Right atrium auricular region (tissue), 2 donors: ENCODE measurements around the gene LEPR. TPM values are rescaled to one million over a fixed set of nuclear protein-coding genes. Genes with fewer than 3 reads are reported as not detected.

Source experiments
- DNase-seq: peaks from one replicate; pipeline ENCODE4 v3.0.0-alpha.2; 2019; ENCODE audit warnings: low spot score
- H3K27ac ChIP-seq, 2 donors: fragments of 200-600 bp; sonication (generic); 1 replicate in 1 of 2; 2 replicates in 1 of 2; pipeline ENCODE4 v1.5.1; 2016 to 2019
- H3K27me3 ChIP-seq, 2 donors: fragments of 200-600 bp; sonication (generic); one replicate each; pipeline versions ENCODE4 v1.5.1 to v1.6.0; 2017 to 2019
- H3K36me3 ChIP-seq: fragments of 200-600 bp; sonication (generic); one replicate; pipeline ENCODE4 v1.5.1; 2016
- H3K4me1 ChIP-seq, 2 donors: fragments of 200-600 bp; sonication (generic); one replicate each; pipeline versions ENCODE4 v1.5.1 to v1.6.0; 2017 to 2019
- H3K4me3 ChIP-seq, 2 donors: fragments of 200-600 bp; sonication (generic); 1 replicate in 1 of 2; 2 replicates in 1 of 2; pipeline ENCODE4 v1.5.1; 2017 to 2019; ENCODE audit warnings: mild to moderate bottlenecking in 1 of 2, moderate library complexity in 1 of 2
- H3K9me3 ChIP-seq, 2 donors: fragments of 200-600 bp; sonication (generic); one replicate each; pipeline ENCODE4 v1.5.1; 2019
- CTCF ChIP-seq, 2 donors: fragments of 200-600 bp; sonication (generic); IDR thresholded peaks; one replicate each; pipeline ENCODE4 v1.5.1; 2019; ENCODE audit warnings: antibody characterized with exemption in 2 of 2
- total RNA-seq, 2 donors: library from RNA; depleted of rRNA; stranded (reverse); fragments of >200 nt; gene quantifications; one replicate each; pipeline ENCODE4 v1.1.0, GENCODE V29; 2016

The LEPR gene
- total RNA-seq, 2 donors from 2014 or later: 10.8 to 25.2 TPM

- H3K9me3 ChIP-seq: no peaks in the 10 kb centered on the region
- no peaks in the 10 kb centered on the region for H3K27me3 ChIP-seq
- no peak overlapping the region for H3K4me3 ChIP-seq
- no peak for TF ChIP-seq CTCF (IDR thresholded peaks at IDR 0.05)
- no peak overlapping the region for H3K27ac ChIP-seq
- peaks cover 0 to 33% of the 10 kb centered on the region in 2 donors for H3K4me1 ChIP-seq
- no peak for DNase-seq
- H3K36me3 ChIP-seq: peaks cover 32% of the 10 kb centered on the region
These were observed 3.6 kb downstream of the LEPR start for GRCh38 chr1:65423884-65424572.

- TF ChIP-seq CTCF (IDR thresholded peaks at IDR 0.05): no peak
- H3K27ac ChIP-seq: no peak overlapping the region
- H3K27me3 ChIP-seq: no peaks in the 10 kb centered on the region
- DNase-seq: no peak
- H3K4me3 ChIP-seq: no peak overlapping the region
- no peaks in the 10 kb centered on the region for H3K9me3 ChIP-seq
- H3K4me1 ChIP-seq: peaks cover 0 to 27% of the 10 kb centered on the region in 2 donors
- peaks cover 32% of the 10 kb centered on the region for H3K36me3 ChIP-seq
These were observed 4.1 kb downstream of the LEPR start for GRCh38 chr1:65424573-65424889.

DNA sequence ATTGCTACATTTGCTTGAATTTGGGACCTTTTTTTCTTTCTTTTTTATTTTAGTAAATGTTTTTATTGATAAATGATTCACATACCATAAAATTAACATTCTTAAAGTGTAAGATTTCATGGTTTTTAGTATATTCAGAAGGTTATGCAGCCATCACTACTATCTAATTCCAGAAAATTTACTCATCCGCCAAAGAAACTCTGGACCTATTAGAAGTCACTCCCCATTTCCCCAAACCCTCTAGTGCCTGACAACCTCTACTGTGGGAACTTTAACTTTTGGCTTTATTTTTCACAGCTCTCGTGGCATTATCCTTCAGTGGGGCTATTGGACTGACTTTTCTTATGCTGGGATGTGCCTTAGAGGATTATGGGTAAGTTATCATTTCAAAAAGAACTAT lies 4.5 kb downstream of the LEPR start:
- peaks cover 32% of the 10 kb centered on the region for H3K36me3 ChIP-seq
- no peaks in the 10 kb centered on the region for H3K27me3 ChIP-seq
- TF ChIP-seq CTCF (IDR thresholded peaks at IDR 0.05): no peak
- no peak for DNase-seq
- no peak overlapping the region for H3K27ac ChIP-seq
- no peak overlapping the region for H3K4me3 ChIP-seq
- H3K9me3 ChIP-seq: no peaks in the 10 kb centered on the region
- H3K4me1 ChIP-seq: peaks cover 0 to 26% of the 10 kb centered on the region in 2 donors

DNA sequence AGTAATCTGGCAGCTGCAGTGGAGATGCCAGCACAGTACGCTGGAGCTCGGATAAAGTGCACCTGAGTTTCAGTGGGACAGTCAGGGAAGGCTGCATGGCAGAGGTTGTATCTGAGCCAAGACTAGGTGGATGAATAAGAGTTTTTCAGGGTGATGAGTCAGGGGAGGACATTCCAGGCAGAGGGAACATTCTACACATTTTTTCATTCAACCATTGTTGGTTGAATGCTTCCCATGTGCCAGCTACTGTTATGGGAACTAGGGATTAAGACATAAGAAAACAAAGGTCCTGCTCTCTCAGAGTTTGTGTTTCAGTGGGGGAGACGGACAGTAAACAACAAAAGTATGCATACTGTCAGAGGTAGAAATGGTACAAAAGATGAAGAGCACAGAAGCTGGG lies 5.2 kb downstream of the LEPR start:
- Histone ChIP-seq H3K36me3 (peaks cover 32% of the 10 kb centered on the region), H3K4me1 (peaks cover 0 to 26% of the 10 kb centered on the region in 2 donors), H3K9me3 (no peaks in the 10 kb centered on the region), H3K27ac (no peak overlapping the region), H3K4me3 (no peak overlapping the region), H3K27me3 (no peaks in the 10 kb centered on the region)
- DNase-seq: no peak
- no peak for TF ChIP-seq CTCF (IDR thresholded peaks at IDR 0.05)

GRCh38 chr1:65429078-65429477 lies 8.6 kb downstream of the LEPR start:
- peaks cover 41% of the 10 kb centered on the region for H3K36me3 ChIP-seq
- H3K27me3 ChIP-seq: no peaks in the 10 kb centered on the region
- DNase-seq: no peak
- H3K9me3 ChIP-seq: no peaks in the 10 kb centered on the region
- peaks cover 0 to 12% of the 10 kb centered on the region in 2 donors for H3K4me1 ChIP-seq
- H3K4me3 ChIP-seq: no peak overlapping the region
- no peak for TF ChIP-seq CTCF (IDR thresholded peaks at IDR 0.05)
- peak overlapping the region in 1 of 2 donors; percentile 23 for H3K27ac ChIP-seq

DNA sequence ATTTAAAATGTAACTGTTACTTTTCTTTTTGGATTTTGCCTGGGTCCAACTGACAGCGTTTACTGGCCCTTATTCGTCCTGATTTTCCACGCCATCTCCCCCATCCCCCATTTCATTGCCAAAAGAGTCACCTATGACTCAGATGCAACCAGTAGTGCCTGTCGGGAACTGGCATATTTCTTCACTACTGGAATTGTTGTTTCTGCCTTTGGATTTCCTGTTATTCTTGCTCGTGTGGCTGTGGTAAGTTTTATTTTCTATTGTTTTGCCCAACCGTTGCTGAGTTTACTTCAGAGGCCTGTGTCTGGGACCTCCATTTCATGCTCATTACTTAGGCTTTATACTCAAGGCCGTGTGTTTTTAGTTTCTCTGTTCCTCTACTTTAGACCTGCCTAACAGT lies 9.3 kb downstream of the LEPR start:
- H3K4me1 ChIP-seq: peaks cover 0 to 10% of the 10 kb centered on the region in 2 donors
- no peak overlapping the region for H3K4me3 ChIP-seq
- no peaks in the 10 kb centered on the region for H3K27me3 ChIP-seq
- peaks cover 40% of the 10 kb centered on the region for H3K36me3 ChIP-seq
- DNase-seq: no peak
- H3K9me3 ChIP-seq: no peaks in the 10 kb centered on the region
- peak overlapping the region; percentile 23 to 61 for H3K27ac ChIP-seq
- TF ChIP-seq CTCF (IDR thresholded peaks at IDR 0.05): no peak
